ENCODE data around the gene THAP11. TPM values are rescaled to one million over a fixed set of nuclear protein-coding genes. Genes with fewer than 3 reads are reported as not detected.

Gene THAP11
- total RNA-seq, 1 experiment from 2014 or later: 46.5 TPM

GRCh38 chr16:67796099-67796718 is 45.9 kb upstream of the THAP11 start:
- Mint-ChIP-seq H3K4me1 (no peaks in the 10 kb centered on the region), H3K4me3 (no peak overlapping the region), H3K27ac (no peak overlapping the region), H3K36me3 (peaks cover 14% of the 10 kb centered on the region), H3K9me3 (no peaks in the 10 kb centered on the region), H3K27me3 (ENCODE audit: low read depth) (no peaks in the 10 kb centered on the region)
- ATAC-seq: no peak
- ChIA-PET POLR2A (interaction anchor here (0.7 kb wide), 1 partner anchor 15 kb away, joined by 3 read pairs; no protein-coding TSS in a partner anchor), CTCF (interaction anchor here (2.8 kb wide), 1 partner anchor 20 kb away, joined by 11 read pairs; no protein-coding TSS in a partner anchor)
- DNase-seq (ENCODE audit: low spot score): no peak
- TF ChIP-seq ARID4B (CRISPR knock-in tag; IDR thresholded peaks at IDR 0.05; ENCODE audit: borderline replicate concordance): no peak

GRCh38 chr16:67800338-67800926 is 41.7 kb upstream of the THAP11 start:
- H3K9me3 Mint-ChIP-seq: no peaks in the 10 kb centered on the region
- no peak for DNase-seq (ENCODE audit: low spot score)
- peaks cover 3% of the 10 kb centered on the region for H3K4me1 Mint-ChIP-seq
- ChIA-PET CTCF (interaction anchor here (3.6 kb wide), 1 partner anchor 16 kb away, joined by 19 read pairs; no protein-coding TSS in a partner anchor), POLR2A (no interaction called here)
- no peak overlapping the region for H3K4me3 Mint-ChIP-seq
- ATAC-seq: no peak
- H3K27ac Mint-ChIP-seq: no peak overlapping the region; the same call in 1 of the 2 replicates
- peaks cover 18% of the 10 kb centered on the region for H3K36me3 Mint-ChIP-seq
- no peaks in the 10 kb centered on the region for H3K27me3 Mint-ChIP-seq (ENCODE audit: low read depth)
- TF ChIP-seq ATF1 (CRISPR knock-in tag; IDR thresholded peaks at IDR 0.05): no peak
- TF ChIP-seq ZNF281 (CRISPR knock-in tag; IDR thresholded peaks at IDR 0.05): no peak
- no peak for TF ChIP-seq RORB (CRISPR knock-in tag; IDR thresholded peaks at IDR 0.05)
- no peak for TF ChIP-seq PRRX2 (CRISPR knock-in tag; IDR thresholded peaks at IDR 0.05)
- TF ChIP-seq PRDM15 (CRISPR knock-in tag; IDR thresholded peaks at IDR 0.05): no peak
- no peak for TF ChIP-seq JUN (CRISPR knock-in tag; IDR thresholded peaks at IDR 0.05)
- TF ChIP-seq MLX (CRISPR knock-in tag; IDR thresholded peaks at IDR 0.05): no peak
- TF ChIP-seq E2F4 (CRISPR knock-in tag; IDR thresholded peaks at IDR 0.05; ENCODE audit: borderline replicate concordance, low read depth): no peak
- no peak for TF ChIP-seq ZNF416 (CRISPR knock-in tag; IDR thresholded peaks at IDR 0.05)
- TF ChIP-seq CREB1 (CRISPR knock-in tag; IDR thresholded peaks at IDR 0.05): no peak
- TF ChIP-seq ARID4B (CRISPR knock-in tag; IDR thresholded peaks at IDR 0.05; ENCODE audit: borderline replicate concordance): no peak
- TF ChIP-seq CDX4 (CRISPR knock-in tag; IDR thresholded peaks at IDR 0.05; ENCODE audit: borderline replicate concordance): no peak
- TF ChIP-seq SMAD4 (CRISPR knock-in tag; IDR thresholded peaks at IDR 0.05): no peak
